NCI-H526 (cell line): ENCODE results near the gene PTGDR2.

Source experiments
- DNase-seq, 2 experiments: peaks; one replicate each; lab custom pipeline; 2025; lab: John Stamatoyannopoulos, UW

Gene PTGDR2

GRCh38 chr11:60874421-60875365 lies 18.9 kb upstream of the PTGDR2 start:
- DNase-seq = no peak

DNA sequence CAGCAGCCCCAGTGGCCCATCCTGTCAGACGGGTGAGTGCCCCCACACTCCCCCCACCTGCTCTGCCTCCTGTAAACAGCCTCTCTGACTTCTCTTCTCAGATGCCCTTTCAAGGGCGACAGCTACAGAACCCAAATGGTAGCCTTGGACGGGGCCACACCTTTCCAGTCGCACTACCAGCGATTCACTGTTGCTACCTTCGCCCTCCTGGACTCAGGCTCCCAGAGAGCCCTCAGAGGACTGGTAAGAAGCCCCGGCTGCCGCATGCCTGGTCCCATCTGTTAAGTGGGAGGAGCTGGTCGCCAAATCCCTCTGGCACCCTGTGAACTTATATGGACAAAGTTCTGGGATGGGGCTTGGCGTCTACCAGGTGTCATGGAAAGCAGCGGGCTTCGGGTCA lies 17.8 kb upstream of the PTGDR2 start:
- DNase-seq = no peak

GRCh38 chr11:60872961-60873524 lies 17.3 kb upstream of the PTGDR2 start:
- DNase-seq = no peak

DNA sequence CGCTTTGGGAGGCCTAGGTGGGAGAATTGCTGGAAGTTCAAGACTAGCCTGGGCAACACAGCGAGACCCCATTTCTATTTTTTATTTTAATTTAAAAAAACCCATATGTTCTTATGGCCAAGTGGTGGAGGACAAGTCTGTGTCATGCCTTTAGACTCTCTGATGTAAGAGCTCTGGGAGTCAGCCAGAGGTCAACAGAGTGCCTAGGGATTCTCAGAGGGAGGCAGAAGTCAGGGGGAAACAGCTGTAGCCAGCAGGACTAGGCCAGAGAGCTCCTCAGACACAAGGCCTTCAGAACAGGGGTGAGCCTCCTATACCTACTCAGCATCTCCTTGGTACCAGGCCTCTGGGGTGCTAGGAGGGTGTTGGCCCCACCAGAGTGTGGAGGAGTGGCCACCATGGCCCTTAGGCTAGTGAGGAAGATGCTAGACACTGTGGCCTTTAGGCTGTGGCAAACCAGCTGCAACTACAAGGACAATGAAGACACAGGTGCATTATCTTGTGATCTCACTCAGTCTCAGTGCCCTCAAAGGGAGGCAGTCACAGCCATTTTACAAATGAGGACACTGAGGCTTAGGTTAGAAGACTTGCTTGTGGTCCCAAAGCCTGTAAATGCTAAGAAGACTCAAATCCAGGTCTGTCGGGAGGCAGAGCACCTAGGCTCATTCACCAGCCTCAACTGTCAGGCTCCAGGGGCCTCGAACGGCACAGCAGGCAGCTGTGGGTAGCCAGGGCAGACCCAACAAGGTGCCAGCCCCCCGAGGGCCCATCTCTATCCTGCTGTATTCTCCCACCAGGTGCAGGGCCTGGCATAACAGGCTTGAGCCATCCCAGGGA lies 16.6 kb upstream of the PTGDR2 start:
- no peak for DNase-seq

DNA sequence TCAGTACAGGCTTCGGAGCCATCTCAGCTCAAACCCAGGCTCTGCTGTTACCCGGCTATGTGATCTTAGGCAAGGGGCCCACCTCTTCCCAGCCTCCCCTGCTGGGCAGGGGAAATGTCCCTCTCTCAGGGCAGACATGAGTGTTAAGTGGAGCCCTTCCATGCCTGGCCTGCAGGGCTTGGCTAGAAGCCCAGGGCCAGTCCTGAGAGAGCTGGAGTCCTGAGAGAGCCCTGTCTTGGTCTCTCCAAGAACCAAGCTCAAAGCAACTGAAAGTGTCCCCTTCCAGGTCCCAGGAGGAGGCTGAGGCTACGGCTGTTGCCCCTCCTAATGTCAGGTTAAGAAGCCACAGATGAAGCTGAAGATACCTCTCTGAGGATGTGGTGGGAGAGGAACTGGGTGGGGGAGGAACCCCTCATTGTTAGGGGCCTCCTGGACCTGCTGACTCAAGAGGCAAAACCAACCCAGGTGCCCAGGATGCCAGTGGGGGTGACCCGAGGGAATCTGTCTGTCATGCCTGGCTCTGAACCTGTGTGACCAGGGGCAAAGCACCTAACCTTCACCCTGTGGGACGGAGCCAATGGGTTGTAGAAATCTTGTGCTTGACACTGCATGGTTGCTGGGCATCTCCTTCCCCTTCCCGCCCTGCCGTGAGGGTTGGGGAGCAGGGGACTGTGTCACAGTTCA lies 15.8 kb upstream of the PTGDR2 start:
- DNase-seq = no peak

DNA sequence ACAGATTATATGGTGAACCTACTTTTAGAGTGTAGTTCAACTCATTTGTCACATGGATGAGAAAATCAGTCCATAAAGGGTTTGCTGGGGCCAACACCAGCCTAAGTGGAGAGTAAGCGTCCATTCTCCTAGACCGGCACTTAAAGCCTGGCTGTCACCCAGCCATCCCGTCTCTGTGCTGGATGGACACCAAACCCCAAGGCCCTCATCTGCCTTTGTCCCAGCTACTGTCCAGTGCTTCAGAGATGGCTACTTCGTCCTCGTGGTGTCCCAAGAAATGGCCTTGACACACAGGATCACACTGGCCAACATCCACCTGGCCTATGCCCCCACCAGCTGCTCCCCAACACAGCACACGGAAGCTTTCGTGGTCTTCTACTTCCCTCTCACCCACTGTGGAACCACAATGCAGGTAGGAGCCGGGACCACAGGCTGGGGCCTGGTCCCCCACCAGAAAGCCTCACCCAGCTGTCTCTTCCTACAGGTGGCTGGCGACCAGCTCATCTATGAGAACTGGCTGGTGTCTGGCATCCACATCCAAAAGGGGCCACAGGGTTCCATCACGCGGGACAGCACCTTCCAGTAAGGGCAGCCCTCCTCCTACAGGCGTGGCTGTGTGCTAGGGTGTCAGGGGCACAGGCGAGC lies 15.1 kb upstream of the PTGDR2 start:
- DNase-seq = no peak

- DNase-seq = no peak
Measured at GRCh38 chr11:60870276-60870675, 14.5 kb upstream of the PTGDR2 start.

- DNase-seq = no peak
Measured at GRCh38 chr11:60869451-60869825, 13.7 kb upstream of the PTGDR2 start.

DNA sequence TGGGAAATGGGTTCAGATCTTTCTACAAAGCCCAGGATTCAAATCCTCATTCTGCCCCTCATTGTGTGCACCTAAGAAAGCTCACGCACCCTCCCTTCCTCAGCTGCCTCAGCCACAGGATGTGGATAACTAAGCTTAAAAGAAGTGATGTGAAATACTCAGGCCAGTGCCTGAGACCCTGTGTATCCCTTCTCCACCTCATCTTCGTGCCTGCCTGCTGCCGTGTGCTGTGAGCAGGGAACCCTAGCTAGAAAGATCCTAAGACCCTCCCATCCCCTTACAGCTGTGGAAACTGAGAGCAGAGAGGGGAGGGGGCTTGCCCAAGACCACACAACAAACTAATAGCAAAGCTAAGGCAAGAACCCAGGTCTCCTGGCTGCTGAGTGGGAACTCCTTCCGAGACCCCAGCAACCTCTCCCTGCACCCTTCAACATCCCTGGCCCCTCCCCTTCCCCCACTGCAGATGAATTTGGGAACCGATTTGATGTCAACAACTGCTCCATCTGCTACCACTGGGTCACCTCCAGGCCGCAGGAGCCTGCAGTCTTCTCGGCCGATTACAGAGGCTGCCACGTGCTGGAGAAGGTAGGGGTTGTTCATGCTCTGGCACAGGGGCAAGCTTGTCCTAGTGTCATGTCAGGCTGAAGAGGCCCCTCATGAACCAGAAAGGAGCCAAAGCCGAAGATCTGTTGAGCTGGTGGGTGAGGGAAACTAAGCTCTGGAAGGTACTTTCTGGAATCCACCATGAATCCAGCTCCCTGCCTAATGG lies 13.1 kb upstream of the PTGDR2 start:
- no peak for DNase-seq

GRCh38 chr11:60867871-60868681 lies 12.3 kb upstream of the PTGDR2 start:
- DNase-seq = no peak

- DNase-seq = peak in 1 of 2 experiments; percentile 23
Measured at GRCh38 chr11:60866911-60867870, 11.4 kb upstream of the PTGDR2 start, which contains the start of gene ZP1. Gene ZP1 (plus strand): TSS chr11:60867542. CDS start chr11:60867562, 20 bp downstream.

GRCh38 chr11:60864856-60865513 lies 9.2 kb upstream of the PTGDR2 start:
- DNase-seq = no peak

GRCh38 chr11:60863550-60864521 lies 8.1 kb upstream of the PTGDR2 start:
- no peak for DNase-seq

DNA sequence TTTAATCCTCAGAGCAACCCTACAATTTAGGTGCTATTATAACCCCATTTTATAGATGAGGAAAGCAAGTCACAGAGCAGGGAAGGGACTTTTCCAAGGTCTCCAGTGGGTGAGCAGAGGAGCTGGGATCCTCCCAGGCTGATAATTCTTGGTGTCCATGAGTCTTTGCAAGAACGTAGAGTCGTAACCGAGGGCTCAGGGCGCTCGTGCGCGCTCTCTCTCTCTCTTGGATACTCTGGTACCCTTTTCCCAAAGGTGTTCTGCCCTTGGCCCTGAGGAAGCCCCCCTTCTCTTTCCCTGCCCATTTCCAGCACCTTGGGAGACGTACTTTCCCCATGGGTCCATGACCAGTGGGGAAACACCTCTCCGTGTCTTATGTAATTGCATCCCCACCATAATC lies 6.4 kb upstream of the PTGDR2 start:
- no peak for DNase-seq

DNA sequence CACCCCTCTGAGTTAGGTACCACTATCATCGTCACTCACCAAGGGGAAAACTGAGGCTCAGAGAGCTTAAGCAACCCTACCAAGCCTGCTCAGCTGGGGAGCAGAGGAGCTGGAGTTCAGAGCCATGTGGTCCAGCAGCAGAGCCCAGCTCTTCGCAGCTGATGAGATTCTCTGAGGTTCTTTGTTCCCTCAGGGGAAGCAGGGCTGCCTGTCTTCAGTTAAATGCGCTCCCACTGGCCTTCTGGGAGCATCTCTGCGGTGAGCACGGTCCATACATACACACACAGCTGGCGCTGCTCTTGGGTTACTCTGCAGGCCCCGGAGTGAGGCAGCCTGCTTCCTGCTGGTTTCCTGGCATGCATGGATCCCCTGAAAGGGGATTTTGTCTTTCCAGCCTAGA lies 5.2 kb upstream of the PTGDR2 start:
- DNase-seq = peak in 1 of 2 experiments; percentile 14

- no peak for DNase-seq
Measured at GRCh38 chr11:60859616-60860250, 4.0 kb upstream of the PTGDR2 start.
